Measurements from ENCODE around the gene HADH. TPM values are rescaled to one million over a fixed set of nuclear protein-coding genes. Genes with fewer than 3 reads are reported as not detected.

HADH gene
- total RNA-seq, 1 donor from 2014 or later = 22.8 TPM

DNA sequence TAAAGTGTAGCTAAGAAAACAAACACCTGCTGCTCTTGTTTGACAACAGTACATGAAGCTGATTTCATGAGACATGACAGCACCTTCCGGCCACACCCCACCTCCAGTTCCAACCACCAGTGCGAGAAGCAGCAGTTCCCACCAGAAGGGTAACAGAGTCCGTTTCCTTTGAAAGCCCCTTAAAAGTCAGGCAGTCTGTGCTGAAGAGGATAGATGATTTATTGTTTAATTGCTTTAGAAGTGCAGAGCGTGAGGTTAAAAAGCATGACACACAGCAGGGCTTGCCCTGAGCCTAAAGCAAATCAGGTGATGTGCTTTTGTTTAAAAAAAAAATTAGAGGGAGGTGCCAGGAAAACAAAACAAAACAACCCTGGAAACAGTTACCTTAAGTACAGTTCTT, 82.6 kb downstream of the HADH start:
- ATAC-seq (ENCODE audit: low read depth) = no peak
- no peaks in the 10 kb centered on the region for H3K36me3 Mint-ChIP-seq (ENCODE audit: low read depth)
- no peak for DNase-seq
- intact Hi-C loops (cut with micrococcal nuclease) = no loop called here
- peaks cover 5% of the 10 kb centered on the region for H3K4me1 Mint-ChIP-seq
- H3K9me3 Mint-ChIP-seq = no peaks in the 10 kb centered on the region
- CTCF ChIA-PET = no interaction called here
- POLR2A ChIA-PET = no interaction called here
- no peak overlapping the region for H3K4me3 Mint-ChIP-seq
- no peak overlapping the region for H3K27ac Mint-ChIP-seq
- TF ChIP-seq, protein P1, sequence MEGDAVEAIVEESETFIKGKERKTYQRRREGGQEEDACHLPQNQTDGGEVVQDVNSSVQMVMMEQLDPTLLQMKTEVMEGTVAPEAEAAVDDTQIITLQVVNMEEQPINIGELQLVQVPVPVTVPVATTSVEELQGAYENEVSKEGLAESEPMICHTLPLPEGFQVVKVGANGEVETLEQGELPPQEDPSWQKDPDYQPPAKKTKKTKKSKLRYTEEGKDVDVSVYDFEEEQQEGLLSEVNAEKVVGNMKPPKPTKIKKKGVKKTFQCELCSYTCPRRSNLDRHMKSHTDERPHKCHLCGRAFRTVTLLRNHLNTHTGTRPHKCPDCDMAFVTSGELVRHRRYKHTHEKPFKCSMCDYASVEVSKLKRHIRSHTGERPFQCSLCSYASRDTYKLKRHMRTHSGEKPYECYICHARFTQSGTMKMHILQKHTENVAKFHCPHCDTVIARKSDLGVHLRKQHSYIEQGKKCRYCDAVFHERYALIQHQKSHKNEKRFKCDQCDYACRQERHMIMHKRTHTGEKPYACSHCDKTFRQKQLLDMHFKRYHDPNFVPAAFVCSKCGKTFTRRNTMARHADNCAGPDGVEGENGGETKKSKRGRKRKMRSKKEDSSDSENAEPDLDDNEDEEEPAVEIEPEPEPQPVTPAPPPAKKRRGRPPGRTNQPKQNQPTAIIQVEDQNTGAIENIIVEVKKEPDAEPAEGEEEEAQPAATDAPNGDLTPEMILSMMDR (IDR thresholded peaks at IDR 0.05) = no peak
- peaks cover 7% of the 10 kb centered on the region for H3K27me3 Mint-ChIP-seq

DNA sequence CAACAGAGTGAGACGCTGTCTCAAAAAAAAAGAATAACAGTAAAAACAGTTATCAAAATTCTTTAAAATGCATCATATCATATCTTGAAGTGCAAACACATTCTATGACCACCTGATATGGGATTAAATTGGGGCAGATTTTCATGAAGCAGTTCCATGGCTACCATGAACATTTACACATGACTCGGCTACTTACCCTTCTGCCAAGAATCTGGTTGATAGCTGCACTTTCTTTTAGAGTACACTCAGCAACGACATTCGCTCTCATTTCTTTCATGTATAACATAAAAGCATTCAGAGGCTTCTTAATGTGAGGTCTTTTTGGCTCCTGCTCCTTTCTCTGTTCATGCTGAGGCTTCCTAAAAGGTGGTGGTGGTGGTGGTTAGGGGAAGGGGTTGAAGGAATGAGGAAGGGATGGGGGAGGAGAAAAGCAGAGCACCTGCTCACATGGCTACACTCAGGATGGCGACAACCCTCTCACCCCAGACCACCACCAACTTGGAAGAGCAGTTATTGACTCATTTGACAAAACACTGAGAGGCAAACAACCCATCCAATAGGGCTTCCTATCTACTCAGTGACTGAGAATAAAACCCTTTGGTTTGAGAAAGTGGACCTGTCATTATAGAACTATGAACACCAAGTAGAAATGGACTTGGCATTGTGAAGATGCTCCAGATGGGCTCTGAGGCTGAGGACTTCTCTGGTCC, 88.5 kb downstream of the HADH start:
- POLR2A ChIA-PET = no interaction called here
- DNase-seq = no peak
- Mint-ChIP-seq H3K4me3 (no peak overlapping the region), H3K36me3 (ENCODE audit: low read depth) (no peaks in the 10 kb centered on the region), H3K4me1 (no peaks in the 10 kb centered on the region), H3K9me3 (no peaks in the 10 kb centered on the region), H3K27ac (no peak overlapping the region), H3K27me3 (peaks cover 8% of the 10 kb centered on the region)
- intact Hi-C loops (cut with micrococcal nuclease) = no loop called here
- ATAC-seq (ENCODE audit: low read depth) = no peak
- TF ChIP-seq, protein P1 (IDR thresholded peaks at IDR 0.05) = no peak
- CTCF ChIA-PET = no interaction called here

DNA sequence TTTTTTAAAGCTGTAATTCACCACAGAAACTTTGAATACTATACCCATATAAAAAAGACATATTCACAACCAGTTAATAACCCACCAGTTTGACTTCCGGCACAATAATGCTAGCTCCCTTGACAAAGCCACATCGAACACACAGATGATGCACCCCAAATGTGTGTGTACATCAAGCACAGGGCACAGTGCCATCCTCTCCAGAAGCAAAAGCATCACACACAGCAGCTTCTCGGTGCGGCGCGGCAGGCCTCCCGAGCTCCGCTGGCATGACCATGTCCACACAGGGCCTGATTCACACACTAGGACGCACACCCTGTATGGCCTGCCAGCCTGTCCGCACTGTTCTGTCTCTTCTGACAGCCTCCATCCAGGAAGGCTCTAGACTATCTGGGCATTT, 91.1 kb downstream of the HADH start:
- DNase-seq = no peak
- H3K27ac Mint-ChIP-seq = no peak overlapping the region
- ChIA-PET POLR2A (no interaction called here), CTCF (no interaction called here)
- intact Hi-C loops (cut with micrococcal nuclease) = no loop called here
- H3K4me1 Mint-ChIP-seq = no peaks in the 10 kb centered on the region
- ATAC-seq (ENCODE audit: low read depth) = no peak
- H3K4me3 Mint-ChIP-seq = no peak overlapping the region
- H3K27me3 Mint-ChIP-seq = peaks cover 8% of the 10 kb centered on the region
- no peaks in the 10 kb centered on the region for H3K9me3 Mint-ChIP-seq
- TF ChIP-seq, protein P1 (IDR thresholded peaks at IDR 0.05) = no peak
- no peaks in the 10 kb centered on the region for H3K36me3 Mint-ChIP-seq (ENCODE audit: low read depth)

DNA sequence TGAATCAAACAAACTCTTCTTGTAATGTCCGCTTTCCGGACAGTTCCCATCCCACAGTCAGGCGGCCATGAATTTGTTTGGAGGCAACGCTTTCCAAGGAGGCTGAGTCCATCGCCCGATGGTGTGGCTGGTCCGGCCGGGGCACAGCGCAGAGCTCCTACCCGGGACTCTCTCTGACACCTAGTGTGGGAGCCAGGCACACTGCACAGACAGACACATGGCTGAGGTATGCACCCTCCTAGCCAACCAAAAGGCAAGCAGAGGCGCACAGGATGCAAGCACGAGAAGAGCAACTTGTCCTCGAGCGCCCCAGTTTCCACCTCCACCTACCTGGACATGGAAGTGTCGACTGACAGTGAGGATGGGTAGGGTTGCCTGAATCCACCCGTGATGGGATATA, 91.6 kb downstream of the HADH start:
- Mint-ChIP-seq H3K9me3 (no peaks in the 10 kb centered on the region), H3K27ac (no peak overlapping the region), H3K27me3 (peaks cover 8% of the 10 kb centered on the region), H3K36me3 (ENCODE audit: low read depth) (no peaks in the 10 kb centered on the region), H3K4me1 (no peaks in the 10 kb centered on the region), H3K4me3 (no peak overlapping the region)
- ChIA-PET POLR2A (no interaction called here), CTCF (no interaction called here)
- ATAC-seq (ENCODE audit: low read depth) (no peak), DNase-seq (no peak)
- intact Hi-C loops (cut with micrococcal nuclease) = no loop called here
- TF ChIP-seq, protein P1 (IDR thresholded peaks at IDR 0.05) = no peak

Other genes with a start within 250 kb of the HADH start
- not detected in 2 replicates for gene SGMS2, start 165.0 kb upstream of the HADH start, total RNA-seq
- gene CYP2U1, start 58.3 kb upstream of the HADH start, total RNA-seq = 9.2 and 11.6 TPM in 2 replicates
- 1.1 and 1.6 TPM in 2 replicates for gene LEF1, start 179.0 kb downstream of the HADH start, total RNA-seq

Data from activated B cell treated with CpG ODN at 0.5 μM for 24 hours (primary cell).